Neural crest cell (in vitro differentiated cells): ENCODE measurements around the gene NPAS3. TPM values are rescaled to one million over a fixed set of nuclear protein-coding genes. Genes with fewer than 3 reads are reported as not detected.

Source experiments
- DNase-seq: peaks from one replicate; pipeline ENCODE4 v3.0.0; 2021; ENCODE audit warnings: low read depth, mixed read lengths, low spot score
- H3K27ac Mint-ChIP-seq: one replicate; pipeline ENCODE4 v1.8.0; 2021; ENCODE audit warnings: mild to moderate bottlenecking, mixed read lengths; ENCODE audit not compliant: unreplicated experiment
- H3K27me3 Mint-ChIP-seq: 2 replicates; pipeline ENCODE4 v1.8.0; 2021; ENCODE audit warnings: low read depth, mild to moderate bottlenecking, mixed read lengths
- H3K36me3 Mint-ChIP-seq: 2 replicates; pipeline ENCODE4 v1.8.0; 2021; ENCODE audit warnings: low read depth, mild to moderate bottlenecking, mixed read lengths
- H3K4me1 Mint-ChIP-seq: 2 replicates; pipeline ENCODE4 v1.8.0; 2021; ENCODE audit warnings: mixed read lengths
- H3K4me3 Mint-ChIP-seq: one replicate; pipeline ENCODE4 v1.8.0; 2021; ENCODE audit warnings: mild to moderate bottlenecking, mixed read lengths
- H3K9me3 Mint-ChIP-seq: 2 replicates; pipeline ENCODE4 v1.8.0; 2021; ENCODE audit warnings: mixed read lengths
- total RNA-seq: library from RNA; stranded (reverse); gene quantifications from 2 replicates; pipeline ENCODE4 v1.2.1, GENCODE V29; 2021
- TF ChIP-seq, protein P1 (sequence below): fragments of 200-600 bp; sonication (generic); conservative IDR thresholded peaks from 2 replicates; pipeline ENCODE4 v1.5.0; 2021; ENCODE audit warnings: antibody characterized with exemption, mild to moderate bottlenecking

The NPAS3 gene
- total RNA-seq, 1 donor from 2014 or later, result 18.2 TPM

GRCh38 chr14:33782923-33783322 is 844.2 kb downstream of the NPAS3 start:
- H3K9me3 Mint-ChIP-seq, result no peaks in the 10 kb centered on the region
- H3K4me3 Mint-ChIP-seq, result peak overlapping the region; percentile 64
- peak overlapping the region; percentile 22 for H3K27ac Mint-ChIP-seq
- peaks cover 10% of the 10 kb centered on the region for H3K36me3 Mint-ChIP-seq
- TF ChIP-seq, protein P1, sequence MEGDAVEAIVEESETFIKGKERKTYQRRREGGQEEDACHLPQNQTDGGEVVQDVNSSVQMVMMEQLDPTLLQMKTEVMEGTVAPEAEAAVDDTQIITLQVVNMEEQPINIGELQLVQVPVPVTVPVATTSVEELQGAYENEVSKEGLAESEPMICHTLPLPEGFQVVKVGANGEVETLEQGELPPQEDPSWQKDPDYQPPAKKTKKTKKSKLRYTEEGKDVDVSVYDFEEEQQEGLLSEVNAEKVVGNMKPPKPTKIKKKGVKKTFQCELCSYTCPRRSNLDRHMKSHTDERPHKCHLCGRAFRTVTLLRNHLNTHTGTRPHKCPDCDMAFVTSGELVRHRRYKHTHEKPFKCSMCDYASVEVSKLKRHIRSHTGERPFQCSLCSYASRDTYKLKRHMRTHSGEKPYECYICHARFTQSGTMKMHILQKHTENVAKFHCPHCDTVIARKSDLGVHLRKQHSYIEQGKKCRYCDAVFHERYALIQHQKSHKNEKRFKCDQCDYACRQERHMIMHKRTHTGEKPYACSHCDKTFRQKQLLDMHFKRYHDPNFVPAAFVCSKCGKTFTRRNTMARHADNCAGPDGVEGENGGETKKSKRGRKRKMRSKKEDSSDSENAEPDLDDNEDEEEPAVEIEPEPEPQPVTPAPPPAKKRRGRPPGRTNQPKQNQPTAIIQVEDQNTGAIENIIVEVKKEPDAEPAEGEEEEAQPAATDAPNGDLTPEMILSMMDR, result no peak
- peaks cover 80% of the 10 kb centered on the region for H3K4me1 Mint-ChIP-seq
- H3K27me3 Mint-ChIP-seq, result no peaks in the 10 kb centered on the region
- DNase-seq, result no peak

DNA sequence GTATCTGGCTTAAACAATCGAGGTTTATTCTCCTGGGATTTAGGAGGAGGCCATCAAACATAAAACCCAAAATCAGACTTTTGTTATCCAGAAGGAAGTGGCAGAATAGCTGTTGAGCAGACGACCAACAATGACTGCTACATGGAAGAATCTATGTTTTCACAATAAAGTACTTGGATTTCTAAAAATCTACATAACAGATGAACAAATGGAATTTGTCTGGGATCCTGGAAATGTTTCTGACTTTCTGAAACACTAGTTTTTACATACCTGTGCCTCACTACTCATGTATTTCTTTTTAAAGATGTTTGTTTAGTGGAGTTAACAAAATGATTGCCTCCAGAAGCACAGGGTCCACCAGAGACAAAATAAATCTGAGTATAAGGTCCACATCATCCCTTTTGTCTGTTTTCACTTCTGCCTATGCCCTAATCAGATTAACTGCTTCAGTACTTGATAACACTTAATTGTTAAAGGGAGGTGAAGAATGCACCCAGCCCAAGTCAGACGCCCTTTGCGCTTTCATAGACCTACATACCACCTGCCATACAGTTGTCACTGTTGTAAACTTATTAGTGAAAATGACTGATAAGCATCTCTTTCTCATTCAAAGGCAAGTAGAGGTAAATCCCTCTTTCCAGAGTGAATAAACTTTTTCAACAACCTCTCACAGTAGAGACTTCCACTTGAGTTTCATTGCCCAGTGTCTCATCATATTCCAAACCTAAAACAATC is 847.6 kb downstream of the NPAS3 start:
- H3K9me3 Mint-ChIP-seq, result peaks cover 2% of the 10 kb centered on the region
- no peak overlapping the region for H3K27ac Mint-ChIP-seq
- peaks cover 5% of the 10 kb centered on the region for H3K36me3 Mint-ChIP-seq
- no peak for DNase-seq
- H3K27me3 Mint-ChIP-seq, result no peaks in the 10 kb centered on the region
- H3K4me3 Mint-ChIP-seq, result no peak overlapping the region
- TF ChIP-seq, protein P1, result no peak
- H3K4me1 Mint-ChIP-seq, result peaks cover 77% of the 10 kb centered on the region

- DNase-seq, result no peak
- TF ChIP-seq, protein P1, result no peak
- H3K27ac Mint-ChIP-seq, result peak overlapping the region; percentile 65
Measured at GRCh38 chr14:33788161-33788560, 849.5 kb downstream of the NPAS3 start.

DNA sequence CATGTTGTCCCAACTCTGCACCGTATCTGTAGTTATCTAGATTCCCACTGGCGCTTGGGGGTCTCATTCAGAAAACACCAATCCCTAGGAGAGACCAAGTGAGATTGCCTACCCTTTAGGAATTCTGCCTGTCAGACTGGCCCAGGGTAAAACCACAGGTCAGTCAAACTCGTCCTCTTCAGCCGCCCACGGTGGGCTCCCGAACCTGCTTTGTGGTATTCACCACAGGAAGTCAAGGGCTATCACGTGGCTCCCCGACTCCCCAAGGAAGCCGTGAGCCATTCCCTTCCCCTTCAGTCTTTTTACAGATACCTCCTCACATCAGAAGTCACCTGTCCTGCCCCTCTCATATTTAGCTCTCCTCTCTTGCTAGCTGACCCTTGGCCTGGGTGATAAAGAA is 852.3 kb downstream of the NPAS3 start:
- H3K36me3 Mint-ChIP-seq, result peaks cover 4% of the 10 kb centered on the region
- H3K27me3 Mint-ChIP-seq, result no peaks in the 10 kb centered on the region
- H3K4me3 Mint-ChIP-seq, result no peak overlapping the region
- H3K27ac Mint-ChIP-seq, result peak overlapping the region; percentile 59
- H3K9me3 Mint-ChIP-seq, result peaks cover 2% of the 10 kb centered on the region
- no peak for DNase-seq
- TF ChIP-seq, protein P1, result no peak
- peaks cover 71% of the 10 kb centered on the region for H3K4me1 Mint-ChIP-seq

More at GRCh38 chr14:33788161-33788560, 849.5 kb downstream of the NPAS3 start:
- Mint-ChIP-seq H3K36me3 (peaks cover 6% of the 10 kb centered on the region), H3K4me3 (peak overlapping the region; percentile 16), H3K9me3 (peaks cover 2% of the 10 kb centered on the region), H3K4me1 (peaks cover 79% of the 10 kb centered on the region), H3K27me3 (no peaks in the 10 kb centered on the region)

GRCh38 chr14:33792009-33792719 is 853.5 kb downstream of the NPAS3 start:
- no peak for DNase-seq

More at GRCh38 chr14:33792009-33792719, 853.5 kb downstream of the NPAS3 start:
- H3K27ac Mint-ChIP-seq, result no peak overlapping the region
- H3K4me3 Mint-ChIP-seq, result peak overlapping the region; percentile 24
- peaks cover 2% of the 10 kb centered on the region for H3K9me3 Mint-ChIP-seq
- TF ChIP-seq, protein P1, result no peak
- no peaks in the 10 kb centered on the region for H3K27me3 Mint-ChIP-seq
- peaks cover 4% of the 10 kb centered on the region for H3K36me3 Mint-ChIP-seq
- peaks cover 59% of the 10 kb centered on the region for H3K4me1 Mint-ChIP-seq
